Right hindlimb (tissue), 1 donor: ENCODE data around the gene RAB29.
A peak's percentile ranks its signal among the peaks of the same experiment; 100 is the strongest.
"Not testable (repeated sequence)": the region's sequence is repeated elsewhere in the genome, so short reads cannot be mapped to it uniquely, and the experiment has no call there.

ENCODE experiments used
- DNase-seq: peaks from one replicate; pipeline ENCODE4 v3.0.0-alpha.2; 2018

RAB29 gene

DNA sequence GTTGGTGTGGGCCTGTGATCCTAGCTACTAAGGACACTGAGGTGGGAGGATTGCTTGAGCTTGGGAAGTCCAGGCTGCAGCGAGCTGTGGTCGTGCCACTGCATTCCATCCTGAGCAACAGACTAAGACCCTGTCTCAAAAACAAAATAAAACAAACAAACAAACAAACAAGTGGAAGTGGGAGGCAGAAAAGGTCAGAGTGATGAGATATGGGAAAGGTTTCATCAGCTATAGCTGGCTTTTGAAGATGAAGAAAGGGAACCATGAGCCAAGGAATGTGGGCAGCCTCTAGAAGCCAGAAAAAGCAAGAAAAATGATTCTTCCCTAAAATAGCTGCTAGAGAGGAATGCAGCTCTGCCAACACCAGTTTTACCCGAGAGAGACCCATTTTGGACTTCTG, 14.7 kb downstream of the RAB29 start:
- DNase-seq, result no peak

DNA sequence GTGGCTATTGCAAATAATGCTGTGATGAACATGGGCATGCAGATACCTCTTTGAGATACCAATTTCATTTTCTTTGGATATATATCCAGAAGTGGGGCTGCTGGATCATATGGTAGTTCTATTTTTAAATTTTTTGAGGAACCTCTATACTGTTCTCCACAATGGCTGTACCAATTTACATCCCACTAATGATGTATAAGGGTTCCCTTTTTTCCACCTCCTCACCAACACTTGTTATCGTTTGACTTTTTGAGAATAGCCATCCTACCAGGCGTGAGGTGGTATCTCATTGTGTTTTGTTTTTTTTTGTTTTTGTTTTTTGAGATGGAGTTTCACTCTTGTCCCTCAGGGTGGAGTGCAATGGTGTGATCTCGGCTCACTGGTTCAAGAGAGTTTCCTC, 18.7 kb downstream of the RAB29 start:
- DNase-seq, result no peak

DNA sequence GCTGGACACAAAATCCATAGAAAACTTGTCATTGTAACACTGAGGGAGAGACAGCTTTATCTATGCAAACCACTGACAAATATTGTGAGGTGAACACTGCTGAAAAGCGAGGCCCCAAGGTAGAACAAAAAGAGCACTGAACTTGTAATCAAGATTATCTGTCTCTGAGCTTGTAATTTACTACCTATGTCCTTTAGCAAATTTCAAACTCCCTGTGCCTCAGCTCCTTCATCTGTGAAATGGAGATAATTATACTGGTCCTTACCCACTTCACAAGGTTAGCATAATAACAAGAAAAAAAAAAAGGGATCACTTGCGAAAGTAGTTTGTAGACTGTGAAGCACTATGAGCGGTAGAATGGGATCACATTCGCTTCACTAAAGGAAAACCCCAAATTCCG, 20.4 kb downstream of the RAB29 start:
- DNase-seq, result no peak

DNA sequence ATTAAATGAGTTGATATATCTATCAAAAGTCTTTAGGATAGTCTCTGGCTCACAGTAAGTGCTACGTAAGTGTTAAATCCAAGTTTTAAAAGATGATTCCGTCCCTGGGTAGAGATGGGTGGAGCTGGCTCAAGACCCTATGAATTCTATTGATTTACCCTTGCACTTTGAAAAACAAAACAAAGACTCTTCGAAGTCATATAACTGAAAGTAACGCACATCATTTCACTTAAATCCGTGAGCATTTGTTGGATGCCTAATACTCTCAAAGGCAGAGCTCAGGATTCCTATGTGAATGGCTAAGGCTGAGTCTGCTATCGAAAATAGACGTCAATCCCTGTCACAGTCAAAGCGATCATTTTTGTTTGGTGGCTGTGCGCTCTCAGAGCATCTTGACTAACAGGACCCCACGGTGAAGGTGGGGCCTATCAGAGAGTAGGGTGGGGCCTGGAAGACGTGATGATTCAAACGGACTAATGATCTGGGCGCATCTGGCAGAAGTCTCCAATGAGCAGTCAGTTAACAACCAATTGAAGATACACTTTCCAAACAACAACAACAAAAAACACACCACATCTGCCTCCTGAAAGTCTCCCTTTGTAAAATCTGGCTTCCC, 24.1 kb downstream of the RAB29 start:
- DNase-seq, result peak; percentile 22

DNA sequence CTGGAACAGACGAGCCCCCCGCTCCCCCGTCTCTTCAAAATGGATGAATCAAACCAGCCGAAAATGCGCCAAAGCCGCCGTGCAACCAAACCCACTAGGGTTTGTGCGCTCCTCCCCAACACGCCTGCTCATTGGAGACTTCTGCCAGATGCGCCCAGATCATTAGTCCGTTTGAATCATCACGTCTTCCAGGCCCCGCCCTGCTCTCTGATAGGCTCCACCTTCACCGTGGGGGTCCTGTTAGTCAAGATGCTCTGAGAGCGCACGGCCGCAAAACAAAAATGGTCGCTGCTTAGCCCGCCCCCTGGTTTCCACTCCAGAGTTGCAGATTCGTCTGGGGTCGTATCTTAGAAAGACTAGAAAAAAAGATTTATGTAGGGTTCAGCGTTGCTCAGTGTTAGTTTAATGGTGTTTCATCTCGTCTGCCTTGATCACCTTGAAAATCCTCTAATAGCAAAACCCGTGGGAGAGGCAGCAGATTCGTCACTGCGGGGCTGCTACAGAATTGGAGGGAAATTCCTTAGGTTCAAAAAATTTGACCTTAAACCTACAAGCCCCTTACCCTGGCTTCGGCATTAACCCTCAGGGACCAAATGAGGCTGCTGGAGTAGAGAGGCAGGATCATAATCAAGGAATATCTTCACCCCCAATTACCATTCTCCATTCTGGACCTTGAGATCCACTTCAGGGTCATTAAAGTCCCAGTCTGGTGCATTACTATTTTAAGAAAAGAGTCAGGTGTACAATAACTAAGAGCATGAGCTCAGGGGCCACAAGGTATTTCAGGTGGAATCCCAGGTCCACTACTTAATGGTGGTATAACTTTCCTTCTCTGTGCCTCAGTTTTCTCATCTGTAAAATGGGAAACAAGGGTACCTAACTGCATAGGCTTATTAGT, 24.9 kb downstream of the RAB29 start, which contains the start of gene NUCKS1:
TSS of gene NUCKS1 (minus strand) at position 45 of the 898 bp plus-strand sequence. CDS start 209 bp downstream, outside the sequence.
- peak; percentile 99 for DNase-seq

DNA sequence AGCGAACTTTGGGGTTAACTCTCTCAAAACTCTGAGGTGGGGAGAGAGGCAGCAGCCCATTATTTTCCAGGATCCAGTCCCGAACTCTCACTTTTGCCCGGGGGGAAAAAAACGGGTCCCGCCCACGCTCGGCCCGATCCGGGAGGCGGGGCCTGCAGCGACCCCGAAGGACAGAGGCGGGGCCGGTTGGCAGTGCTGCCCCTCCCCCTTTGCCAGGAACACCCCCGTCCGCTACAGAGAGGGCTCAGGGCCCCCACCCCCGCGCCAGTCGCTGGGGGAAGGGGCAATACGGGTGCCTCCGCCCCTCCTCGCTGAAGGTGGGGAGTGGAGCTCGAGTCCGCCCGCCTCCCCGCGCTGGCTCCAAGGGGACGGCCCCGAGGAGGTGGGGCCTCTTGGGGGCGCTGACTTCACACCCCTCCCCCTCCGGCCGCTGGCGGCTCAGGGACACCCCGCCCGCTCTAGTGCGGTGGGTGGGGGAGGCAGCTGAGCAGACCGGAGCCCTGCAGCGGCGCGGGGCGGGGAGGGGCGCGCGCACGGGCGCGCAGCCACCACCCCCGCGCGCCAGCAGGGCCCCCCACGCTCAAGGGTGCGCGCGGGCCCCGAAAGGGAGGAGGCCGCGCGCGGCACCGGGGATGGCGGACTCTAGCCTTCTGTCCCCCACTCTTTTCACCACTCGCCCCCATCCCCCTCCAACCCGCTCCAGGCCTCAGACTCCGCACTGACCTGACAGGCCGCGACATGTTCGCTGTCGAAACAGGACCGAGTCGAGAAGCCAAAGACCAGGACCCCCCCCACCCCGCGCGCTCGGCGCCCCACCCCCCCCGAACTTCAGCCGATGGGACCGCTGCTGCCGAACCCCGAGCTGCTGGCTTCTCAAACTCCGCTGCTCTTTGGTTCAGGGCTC, 25.8 kb downstream of the RAB29 start:
- DNase-seq, result peak; percentile 97

DNA sequence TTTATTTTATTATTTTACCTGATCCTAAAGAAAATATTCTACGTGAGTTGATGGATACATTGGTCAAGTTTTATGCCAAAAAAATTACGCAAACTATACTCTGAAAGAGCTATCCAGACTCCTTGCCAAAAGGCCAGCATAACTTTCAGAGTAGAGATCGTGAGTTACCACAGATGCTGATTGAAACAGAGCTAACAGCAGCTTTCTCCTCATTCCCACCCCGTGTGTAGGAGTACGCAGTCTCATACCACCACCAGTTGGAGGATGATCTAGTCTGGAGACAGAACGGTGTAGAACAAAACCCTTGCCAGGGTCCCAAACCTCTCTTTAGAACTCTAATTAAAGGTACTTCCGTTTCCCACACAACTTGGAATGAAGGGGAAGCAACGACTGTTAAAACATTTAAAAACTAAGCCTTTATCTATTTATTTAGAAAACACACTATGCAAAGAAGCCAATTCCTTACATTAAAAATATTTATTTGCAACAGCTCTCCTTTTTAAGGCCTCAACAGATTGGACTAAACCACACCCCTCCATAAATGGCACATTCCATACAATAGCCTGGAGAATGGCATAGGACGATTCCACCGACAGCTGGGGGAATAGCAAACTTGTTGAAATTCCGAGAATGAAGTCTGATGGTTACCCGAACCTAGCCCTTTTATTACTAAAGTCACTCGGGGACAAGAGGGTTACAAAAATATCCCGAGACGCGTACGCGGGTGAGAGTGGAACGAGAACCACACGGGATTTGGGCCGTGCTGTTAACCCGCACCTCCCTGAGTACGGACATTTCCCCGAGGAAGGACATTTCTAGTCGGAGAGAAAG, 26.7 kb downstream of the RAB29 start:
- peak; percentile 52 for DNase-seq

DNA sequence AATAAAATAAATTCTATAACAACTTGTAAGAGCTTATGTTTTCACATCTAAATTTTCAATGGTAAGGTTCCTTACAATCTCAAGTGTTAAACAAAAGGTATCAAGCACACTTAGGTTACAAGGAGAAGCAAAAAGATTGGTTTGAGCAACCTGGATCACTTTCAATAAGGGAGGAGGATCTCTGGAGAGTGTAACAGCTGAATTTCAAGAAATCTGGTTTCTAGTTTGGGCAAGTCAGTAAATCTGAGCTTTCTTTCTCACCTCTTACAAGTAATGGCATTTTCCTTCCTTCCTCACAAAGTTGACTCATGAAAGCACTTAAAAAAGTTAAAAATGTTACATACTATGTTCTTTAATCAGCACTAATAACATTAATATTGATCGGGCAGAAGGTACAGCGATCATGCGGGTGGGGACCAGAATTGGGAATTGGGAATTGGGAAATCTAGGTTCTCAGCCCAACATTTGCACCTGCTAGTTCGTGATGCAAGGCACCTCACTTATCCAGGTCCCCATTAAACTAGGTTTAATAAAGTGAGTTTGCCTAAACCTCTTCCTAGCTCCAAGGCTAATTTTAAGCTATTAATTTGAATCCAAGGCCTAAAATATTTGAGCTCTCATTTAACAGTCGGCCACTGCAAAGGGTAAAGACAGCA, 28.4 kb downstream of the RAB29 start:
- DNase-seq, result no peak

DNA sequence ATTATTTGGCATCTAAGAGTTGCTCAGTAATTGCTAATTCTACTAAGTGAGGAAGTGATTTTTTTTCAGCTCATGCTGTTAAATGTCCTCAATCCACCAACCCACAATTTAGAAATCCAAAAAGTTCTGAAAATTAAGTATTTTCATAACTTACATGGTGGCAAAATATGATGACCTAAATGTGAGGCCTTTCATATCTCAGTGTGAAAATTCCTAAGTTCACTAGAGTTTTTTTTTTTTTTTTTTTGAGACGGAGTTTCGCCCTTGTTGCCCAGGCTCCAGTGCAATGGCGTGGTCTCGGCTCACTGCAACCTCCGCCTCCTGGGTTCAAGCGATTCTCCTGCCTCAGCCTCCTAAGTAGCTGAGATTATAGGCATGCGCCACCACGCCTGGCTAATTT, 30.9 kb downstream of the RAB29 start:
- DNase-seq, result no peak

DNA sequence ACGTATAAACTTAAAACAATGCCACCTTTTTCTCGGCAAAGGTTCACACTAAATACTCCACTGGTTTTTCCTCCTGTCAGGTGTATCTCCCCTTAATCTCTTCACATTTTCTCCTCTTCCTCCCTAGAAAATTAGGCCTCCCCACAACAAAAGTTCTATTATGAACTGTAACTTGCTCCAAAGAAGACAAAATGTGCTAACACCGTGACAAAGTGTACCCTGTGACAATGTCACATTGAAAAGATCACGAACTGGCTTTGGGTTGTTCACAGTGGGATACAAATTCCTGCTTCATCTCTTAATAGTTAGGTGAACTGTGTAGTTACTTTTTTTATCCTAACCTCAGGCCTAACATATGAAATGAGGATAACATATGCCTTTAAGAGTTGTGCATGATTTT, 31.3 kb downstream of the RAB29 start:
- no peak for DNase-seq

DNA sequence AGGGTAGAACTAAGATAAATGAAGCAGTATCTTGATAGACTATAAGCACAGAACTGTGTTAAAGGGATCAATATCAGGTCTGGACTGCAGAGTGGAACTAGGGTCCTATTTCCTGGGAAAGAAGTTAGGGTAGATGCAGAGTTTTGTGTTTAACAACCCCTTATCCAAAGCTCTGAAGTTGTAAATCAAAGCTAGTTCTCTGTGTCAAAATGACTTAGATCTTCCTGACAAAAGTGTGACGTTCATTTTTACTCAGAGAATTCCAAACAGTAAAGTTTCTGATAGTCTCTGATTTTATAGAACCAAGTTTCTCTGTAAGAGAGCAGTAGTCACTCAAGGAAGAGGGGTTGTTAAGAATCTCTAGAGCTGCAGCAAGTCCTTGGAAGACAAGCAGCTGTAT, 33.6 kb downstream of the RAB29 start:
- no peak for DNase-seq

DNA sequence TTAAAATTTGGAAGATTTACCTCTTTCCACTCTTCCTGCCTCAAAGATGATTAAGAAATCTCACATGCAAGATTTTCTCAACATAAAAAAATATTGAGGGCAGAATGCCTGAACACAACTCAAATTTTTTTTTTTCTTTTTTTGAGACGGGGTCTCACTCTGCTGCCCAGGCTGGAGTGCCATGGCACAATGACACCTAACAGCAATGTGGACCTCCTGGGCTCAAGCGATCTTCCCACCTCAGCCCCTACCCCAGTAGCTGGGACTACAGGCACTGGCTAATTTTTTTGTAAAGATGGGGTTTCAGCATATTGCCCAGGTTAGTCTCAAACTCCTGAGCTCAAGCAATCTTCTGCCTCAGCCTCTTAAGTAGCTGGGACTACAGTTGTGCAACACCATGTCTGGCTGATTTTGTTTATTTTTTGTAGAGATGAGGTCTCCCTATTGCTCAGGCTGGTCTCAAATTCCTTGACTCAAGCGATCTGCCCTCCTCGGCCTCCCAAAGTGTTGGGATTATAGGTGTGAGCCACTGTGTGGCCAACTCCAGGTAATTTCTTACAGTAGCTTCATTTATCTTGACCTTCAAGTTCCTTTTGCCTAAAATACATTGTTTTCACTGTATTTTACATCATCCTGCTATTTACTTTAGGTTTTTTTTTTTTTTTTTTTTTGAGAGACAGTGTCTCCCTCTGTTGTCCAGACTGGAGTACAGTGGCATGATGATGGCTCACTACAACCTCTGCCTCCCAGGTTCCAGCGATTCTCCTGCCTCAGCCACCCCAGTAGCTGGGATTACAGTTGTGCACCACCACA, 35.7 kb downstream of the RAB29 start:
- no peak for DNase-seq

DNA sequence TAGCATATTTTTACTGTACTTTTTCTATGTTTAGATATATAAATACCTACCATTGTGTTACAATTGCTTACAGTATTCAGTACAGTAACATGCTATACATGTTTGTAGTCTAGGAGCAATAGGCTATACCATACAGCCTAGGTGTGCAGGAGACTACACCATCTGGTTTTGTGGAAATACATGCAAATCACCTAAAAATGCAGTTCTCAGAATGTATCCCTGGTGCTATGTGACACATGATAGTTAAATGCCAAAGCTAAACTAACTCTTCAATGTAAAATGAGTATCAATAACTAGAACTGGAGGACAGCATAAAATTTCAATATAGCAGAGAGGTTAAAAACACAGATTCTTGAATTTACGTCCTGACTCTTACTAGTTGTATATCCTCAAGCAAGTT, 40.1 kb downstream of the RAB29 start:
- no peak for DNase-seq

DNA sequence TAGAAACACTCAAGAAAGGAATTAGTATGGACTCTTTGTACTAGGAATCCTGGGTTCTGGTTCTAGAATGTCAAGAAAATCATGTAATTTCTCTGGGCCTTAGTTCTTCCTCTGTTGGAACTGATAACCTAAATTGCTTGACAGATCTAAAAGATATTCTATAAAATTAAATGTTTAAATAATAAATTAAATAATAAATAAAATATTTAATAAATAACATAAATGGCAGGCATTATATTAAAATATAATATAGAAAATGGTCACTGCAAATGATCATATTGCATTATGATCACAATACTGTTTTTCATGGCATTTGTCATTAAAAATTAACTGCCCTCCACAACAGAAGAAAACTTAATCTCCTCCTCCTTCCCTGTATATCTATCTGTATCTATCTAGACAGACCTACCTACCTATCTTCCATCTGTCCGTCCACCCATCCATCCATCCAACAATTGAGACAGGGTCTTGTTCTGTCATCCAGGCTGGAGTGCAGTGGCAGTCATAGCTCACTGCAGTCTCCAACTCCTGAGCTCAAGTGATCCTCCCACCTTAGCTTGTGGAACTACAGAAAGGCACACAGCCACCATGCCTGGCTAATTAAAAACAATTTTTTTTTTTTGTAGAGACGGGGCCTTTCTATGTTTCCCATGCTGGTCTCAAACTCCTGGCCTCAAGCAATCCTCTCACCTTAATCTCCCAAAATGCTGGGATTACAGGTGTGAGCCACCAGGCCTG, 41.7 kb downstream of the RAB29 start:
- DNase-seq, result no peak

DNA sequence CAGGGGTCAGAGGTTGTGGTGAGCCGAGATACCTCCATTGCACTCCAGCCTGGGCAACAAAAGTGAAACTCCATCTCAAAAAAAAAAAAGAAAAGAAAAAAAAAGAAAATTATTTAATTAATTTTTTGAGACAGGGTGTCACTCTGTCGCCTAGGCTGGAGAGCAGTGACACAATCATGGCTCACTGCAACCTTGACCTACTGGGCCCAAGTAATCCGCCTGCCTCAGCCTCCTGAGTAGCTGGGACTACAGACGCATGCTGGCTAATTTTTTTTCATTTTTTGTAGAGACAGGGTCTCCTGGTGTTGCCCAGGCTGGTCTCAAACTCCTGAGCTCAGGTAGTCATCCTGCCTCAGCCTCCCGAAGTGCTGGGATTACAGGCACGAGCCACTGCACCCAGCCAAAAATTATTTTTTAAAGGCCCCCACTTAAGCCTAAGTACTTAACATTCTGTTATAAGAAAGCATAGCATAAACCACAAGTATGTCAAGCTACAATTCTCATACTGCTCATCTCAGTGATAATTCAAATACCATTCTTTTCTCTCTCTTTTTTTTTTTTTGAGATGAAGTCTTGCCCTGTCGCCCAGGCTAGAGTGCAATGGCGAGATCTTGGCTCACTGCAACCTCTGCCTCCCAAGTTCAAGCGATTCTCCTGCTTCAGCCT, 45.2 kb downstream of the RAB29 start:
- DNase-seq, result no peak

DNA sequence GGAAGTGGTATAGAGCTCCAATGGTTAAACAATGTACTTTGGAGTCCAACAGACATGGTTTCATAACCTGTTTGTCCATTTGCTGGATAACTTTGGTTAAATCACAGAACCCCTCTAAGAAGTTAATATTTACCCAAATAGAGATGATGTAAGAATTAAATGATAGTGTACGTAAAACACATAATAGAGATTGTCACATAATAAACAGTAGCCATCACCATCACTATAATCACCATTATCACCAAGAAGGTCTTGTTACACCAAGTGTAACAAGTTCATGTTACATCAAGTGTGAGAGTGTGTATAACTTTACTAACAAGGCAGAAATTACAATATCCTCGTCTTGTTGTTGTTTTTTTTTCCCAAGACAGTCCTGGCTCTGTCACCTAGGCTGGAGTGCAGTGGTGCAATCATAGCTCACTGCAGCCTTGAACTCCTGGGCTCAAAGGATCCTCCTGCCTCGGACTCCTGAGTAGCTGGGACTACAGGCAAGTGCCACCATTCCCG, 48.6 kb downstream of the RAB29 start:
- DNase-seq, result no peak

DNA sequence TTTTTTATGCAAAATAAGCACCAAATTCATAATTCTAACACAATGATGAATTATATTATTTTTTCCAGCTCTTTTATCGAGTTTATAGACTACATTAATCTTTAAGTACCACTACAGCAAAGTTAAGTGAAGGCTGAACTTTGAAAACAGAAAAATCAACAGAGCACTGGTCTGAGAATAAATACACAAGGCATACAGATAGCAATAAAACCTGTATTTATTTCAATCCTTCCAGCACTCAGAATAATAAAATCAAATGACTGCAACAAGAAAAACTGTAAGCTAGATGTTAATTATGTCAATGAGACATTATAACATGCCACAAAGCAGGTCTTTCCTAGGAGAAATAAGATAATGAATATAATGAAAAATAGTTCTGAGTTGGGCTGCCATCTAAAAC, 49.8 kb downstream of the RAB29 start:
- DNase-seq, result no peak

DNA sequence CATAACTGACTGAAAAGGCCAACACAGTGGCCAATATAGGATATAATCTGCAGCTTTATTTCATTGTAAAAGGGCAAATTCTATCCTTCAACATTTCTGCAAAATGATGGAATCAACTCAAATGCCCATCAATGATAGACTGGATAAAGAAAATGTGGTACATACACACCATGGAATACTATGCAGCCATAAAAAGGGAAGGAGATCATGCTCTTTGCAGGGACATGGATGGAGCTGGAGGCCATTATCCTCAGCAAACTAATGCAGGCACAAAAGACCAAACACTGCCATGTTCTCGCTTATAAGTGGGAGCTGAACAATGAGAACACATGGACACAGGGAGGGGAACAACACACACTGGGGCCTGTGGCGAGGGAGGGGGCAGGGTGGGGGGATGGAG, 54.5 kb downstream of the RAB29 start:
- not testable (repeated sequence) for DNase-seq

DNA sequence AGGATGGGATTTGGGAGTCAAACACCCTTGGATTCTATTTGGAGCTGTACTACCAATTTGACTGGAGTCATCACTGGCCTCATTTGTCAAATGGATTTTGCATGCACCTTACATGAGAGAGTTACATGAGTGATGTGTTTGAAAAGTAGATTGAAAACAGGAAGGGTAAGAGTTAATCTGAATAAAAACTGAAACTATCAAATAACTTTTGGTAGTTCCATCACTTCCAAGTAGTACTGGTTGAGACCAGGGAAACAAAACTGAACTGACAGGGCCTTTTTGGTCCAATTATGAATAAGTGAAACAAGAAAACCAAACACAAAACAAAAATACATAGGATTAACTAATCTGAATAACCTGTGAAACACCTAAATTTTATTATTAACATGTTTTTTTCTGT, 55.5 kb downstream of the RAB29 start:
- DNase-seq, result no peak
